DND-41 (cell line): Measurements from ENCODE around the gene SLC15A5.

Experiments
- EZH2 ChIP-seq: IDR thresholded peaks from 3 replicates; pipeline ENCODE4 v1.6.1; 2012; ENCODE audit warnings: borderline replicate concordance, low read depth, mild to moderate bottlenecking, moderate library complexity, low read length, inconsistent platforms; ENCODE audit not compliant: severe bottlenecking
- TF ChIP-seq, protein P1 (sequence below): IDR thresholded peaks from 2 replicates; pipeline ENCODE4 v1.5.1; 2012; ENCODE audit warnings: borderline replicate concordance, low read length, moderate library complexity, mild to moderate bottlenecking; ENCODE audit not compliant: poor library complexity, severe bottlenecking; ENCODE audit errors: extremely low read depth

DNA sequence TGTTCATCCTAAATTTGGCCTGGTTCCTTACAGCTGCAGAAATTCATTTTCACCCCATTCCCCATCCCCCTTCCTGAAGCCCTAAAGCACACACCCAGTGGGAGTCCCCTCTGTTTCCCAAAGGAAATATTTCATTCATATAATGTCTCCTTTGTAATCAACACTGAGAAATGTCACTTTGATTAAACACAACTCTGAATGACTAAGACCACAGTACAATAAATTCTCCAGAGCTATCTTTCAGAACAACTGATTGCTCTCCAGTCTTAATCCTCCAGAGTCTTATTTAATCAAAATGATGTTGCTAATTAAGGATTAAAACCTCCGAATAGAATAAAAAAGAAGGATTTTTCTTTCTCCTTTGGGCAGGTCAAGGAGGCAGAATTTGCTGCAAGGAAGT lies 6.4 kb downstream of the SLC15A5 start:
- TF ChIP-seq, protein P1, sequence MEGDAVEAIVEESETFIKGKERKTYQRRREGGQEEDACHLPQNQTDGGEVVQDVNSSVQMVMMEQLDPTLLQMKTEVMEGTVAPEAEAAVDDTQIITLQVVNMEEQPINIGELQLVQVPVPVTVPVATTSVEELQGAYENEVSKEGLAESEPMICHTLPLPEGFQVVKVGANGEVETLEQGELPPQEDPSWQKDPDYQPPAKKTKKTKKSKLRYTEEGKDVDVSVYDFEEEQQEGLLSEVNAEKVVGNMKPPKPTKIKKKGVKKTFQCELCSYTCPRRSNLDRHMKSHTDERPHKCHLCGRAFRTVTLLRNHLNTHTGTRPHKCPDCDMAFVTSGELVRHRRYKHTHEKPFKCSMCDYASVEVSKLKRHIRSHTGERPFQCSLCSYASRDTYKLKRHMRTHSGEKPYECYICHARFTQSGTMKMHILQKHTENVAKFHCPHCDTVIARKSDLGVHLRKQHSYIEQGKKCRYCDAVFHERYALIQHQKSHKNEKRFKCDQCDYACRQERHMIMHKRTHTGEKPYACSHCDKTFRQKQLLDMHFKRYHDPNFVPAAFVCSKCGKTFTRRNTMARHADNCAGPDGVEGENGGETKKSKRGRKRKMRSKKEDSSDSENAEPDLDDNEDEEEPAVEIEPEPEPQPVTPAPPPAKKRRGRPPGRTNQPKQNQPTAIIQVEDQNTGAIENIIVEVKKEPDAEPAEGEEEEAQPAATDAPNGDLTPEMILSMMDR: no peak
- no peak for TF ChIP-seq EZH2
